Dedifferentiated amniotic fluid mesenchymal stem cell (primary cell): ENCODE data around the gene IL19.
"Not testable (repeated sequence)": the region's sequence is repeated elsewhere in the genome, so short reads cannot be mapped to it uniquely, and the experiment has no call there.

ENCODE experiments used
- DNase-seq: peaks from one replicate; pipeline ENCODE4 v3.0.0-alpha.2; 2016; ENCODE audit errors: extremely low spot score

Gene IL19

DNA sequence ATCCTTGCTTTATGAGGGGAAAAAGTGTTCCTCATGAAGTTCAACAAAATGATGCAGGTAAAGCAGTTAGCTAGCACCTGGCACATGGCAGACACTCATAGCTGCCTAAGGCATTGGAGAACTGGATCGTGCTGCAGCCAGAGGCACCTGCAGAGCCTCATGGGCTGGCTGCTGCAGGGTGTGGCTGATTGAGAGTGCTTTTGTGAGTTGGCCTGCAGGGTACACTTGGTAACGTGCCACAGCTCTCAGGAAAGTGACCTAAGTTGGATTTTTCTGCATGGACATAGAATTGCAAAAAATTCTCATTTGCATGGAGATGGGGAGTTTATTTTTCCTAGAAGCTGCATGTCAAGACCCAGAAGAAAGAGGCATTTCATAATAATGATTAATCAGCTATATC lies 63.2 kb downstream of the IL19 start:
- no peak for DNase-seq

DNA sequence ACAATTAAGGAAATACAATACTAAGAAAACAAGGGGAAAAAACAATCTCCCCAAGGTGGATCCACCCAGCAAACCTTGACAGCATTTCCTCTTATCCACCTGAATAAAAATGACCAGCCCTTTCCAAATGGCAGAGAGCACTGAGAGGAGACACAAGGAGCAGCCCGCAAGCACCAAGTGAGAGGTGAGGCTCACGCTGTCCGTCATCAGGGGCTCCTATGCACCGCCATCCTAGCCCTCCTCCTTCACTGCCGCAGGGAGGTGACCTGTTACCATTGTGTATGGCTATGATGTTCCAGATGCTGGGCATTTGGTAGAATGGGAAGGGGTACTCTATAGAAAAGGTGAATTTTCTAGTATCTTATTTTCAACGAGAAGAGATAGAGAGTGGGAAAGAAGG lies 63.6 kb downstream of the IL19 start:
- DNase-seq = no peak

DNA sequence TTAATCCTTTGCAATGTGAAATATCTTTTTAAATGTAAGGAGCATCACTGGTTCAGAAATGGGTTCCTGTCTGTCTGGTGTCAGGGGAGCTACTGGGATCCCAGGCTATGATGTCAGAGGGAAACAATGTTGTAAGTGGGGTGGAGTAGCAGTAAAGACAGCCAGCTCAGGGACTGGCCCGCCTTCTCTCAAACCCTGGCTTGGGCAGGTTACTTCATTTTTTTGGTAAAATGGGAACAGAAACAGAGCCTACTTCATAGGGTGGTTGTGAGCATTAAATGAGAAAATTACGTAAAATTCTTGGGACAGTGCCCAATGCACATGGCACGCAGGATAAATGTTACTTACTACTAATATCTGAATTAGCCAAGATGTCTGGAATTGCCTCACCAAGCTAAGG lies 64.1 kb downstream of the IL19 start:
- no peak for DNase-seq

DNA sequence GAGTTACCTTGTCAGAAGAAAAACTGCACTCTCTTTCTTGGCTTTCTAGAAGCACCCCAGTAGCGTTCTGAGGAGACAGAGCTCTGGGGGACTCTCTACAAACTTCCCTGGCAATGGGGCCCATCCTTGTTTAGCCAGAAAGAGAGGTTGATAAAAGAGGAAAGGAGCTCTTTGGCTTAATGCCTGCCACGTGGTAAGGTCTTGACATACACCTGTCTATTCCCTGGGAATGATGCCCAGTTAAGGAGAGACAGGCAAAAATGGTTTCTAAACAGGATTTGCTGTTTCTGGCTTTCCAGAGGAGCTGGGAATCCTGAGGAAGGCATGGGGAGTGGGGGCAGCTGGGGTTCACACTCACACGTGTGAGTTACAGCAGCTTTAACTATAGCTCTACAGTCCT lies 64.6 kb downstream of the IL19 start:
- DNase-seq = no peak

DNA sequence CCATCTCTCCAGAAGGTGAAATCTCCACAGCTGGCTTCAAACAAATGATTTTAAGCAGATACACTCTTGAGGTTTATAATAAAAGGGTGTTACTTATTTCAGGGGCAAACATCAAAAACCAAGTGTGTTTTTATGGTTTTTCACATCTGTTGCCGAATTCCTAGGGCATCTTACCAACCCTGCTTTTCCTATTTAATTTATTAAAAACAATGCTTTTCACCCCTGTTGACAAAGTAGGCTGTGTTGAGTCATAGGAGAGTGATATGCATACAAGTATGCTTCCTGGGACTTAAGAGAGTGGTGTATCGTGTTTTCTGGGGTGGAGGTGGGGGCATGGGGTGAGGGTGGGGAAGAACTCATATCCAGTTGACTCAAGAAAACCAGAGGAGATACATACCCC lies 65.5 kb downstream of the IL19 start:
- DNase-seq = no peak

DNA sequence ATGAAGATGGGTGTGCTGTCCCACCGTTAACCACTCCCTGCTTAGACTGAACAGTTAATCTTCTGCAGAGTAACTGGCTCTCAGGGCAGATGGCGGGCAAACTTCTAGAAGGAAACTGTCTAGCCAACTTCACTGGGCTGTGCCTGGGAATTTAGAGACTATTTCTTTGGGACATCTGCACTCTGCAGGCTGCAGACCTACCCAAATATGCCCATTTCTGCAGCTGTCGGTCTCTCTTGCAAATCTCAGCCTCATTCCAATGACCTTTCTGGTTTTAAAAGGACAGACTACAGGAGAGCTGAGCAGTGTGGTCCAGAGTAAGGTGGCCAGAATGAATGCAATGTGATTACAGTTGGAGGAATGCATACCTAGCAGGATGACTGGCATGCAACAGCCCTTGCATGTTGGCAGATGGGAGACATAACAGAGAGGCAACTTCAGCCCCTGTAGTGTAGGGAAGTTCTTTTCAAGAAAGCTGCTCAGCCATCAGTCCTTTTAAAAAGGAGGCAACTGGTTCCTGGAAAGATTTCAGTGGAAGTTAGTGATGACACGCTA lies 68.5 kb downstream of the IL19 start:
- no peak for DNase-seq

DNA sequence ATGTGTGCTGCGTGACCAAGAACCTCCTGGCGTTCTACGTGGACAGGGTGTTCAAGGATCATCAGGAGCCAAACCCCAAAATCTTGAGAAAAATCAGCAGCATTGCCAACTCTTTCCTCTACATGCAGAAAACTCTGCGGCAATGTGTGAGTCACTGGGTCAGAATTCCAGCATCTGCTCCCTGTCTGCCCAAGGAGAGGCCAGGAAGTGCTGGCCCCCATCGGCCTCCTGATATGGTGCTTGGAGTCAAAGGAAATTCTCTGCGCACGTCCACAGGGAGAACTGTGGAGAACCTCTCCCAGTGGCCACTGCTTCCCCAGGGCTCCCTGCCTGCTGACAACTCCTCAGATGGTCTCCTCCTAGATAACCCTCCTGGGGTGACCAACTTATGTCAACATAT lies 69.3 kb downstream of the IL19 start:
- DNase-seq = no peak

DNA sequence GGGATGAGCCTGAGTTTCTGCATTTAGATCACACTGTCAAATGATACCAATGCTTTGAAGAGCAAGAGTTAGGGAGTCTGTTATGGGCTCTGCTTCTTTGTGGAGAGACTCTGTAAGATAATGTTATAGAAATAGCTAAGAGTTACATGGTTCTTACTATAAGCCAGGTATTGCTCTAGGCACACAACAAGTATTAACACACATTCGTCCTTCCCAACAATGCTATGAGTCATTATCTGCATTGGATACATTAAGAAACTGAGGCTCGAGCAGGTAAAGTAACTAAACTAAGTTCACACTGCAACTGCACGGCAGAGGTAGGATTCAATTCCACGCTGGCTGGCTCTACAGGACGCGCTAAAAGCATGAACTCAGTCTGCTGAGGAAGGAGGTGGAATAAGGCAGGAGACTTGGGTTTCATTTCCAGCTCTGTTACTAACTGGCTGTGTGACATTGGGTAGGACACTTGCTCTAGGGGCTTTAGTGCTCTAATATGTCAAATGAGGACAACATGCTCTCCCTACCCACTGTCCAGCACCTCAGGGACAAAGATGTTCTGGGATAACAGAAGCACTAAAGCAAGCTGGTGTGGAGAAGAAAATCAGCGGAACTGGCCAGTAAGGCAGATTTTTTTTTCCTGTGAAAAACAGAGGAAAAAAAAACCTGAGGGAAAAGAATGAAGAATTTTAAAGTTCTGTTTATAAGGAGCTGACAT lies 71.2 kb downstream of the IL19 start:
- DNase-seq = no peak

DNA sequence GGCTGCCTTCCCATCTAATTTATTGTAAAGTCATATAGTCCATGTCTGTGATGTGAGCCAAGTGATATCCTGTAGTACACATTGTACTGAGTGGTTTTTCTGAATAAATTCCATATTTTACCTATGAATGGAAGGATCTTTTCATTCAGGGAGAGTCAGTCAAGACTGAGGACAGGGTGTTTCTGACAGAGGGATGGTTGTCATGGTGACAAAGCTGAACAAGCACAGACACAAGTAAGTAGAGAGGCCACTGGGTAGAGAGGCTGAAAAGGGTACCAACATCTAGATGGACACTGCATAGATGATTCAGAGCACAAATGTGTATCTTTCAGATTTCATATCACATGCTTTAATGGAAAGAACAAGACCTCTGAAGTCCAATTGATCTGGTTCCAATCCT lies 72.3 kb downstream of the IL19 start:
- no peak for DNase-seq

DNA sequence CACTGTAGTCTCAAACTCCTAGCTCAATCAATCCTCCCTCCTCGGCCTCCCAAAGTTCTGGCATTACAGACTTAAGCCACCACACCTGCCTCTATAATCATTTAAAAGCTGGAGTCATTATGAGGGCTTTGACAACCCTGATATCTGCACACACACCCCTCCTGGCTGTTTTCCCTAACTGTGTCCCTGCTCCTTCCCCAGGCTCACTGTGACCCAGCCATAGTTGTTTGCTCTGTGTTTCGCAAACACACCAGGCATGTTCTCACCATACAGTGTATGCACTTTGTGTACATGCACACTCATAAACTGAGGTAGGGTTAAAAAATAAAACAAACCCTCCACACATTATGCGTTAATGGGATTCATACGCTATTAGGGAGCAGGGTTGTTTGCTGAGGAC lies 73.1 kb downstream of the IL19 start:
- no peak for DNase-seq

DNA sequence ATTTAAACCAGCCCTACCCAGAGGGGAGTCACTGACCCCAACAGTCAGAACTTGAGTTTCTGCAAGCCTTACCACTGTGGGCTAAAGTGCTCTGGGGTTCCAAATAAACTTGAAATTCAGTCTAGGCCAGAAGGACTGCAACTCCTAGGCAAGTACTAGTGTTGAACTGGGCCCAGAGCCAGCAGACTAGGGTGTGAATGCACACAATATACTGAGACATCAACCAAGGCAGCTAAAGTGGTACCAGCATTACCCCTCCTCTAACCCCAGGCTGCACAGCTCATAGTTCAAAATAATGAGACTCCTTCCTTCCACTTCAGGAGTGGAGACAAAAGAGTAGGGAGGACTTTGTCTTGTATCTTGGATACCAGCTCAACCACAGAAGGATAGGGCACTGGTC lies 75.9 kb downstream of the IL19 start:
- no peak for DNase-seq

DNA sequence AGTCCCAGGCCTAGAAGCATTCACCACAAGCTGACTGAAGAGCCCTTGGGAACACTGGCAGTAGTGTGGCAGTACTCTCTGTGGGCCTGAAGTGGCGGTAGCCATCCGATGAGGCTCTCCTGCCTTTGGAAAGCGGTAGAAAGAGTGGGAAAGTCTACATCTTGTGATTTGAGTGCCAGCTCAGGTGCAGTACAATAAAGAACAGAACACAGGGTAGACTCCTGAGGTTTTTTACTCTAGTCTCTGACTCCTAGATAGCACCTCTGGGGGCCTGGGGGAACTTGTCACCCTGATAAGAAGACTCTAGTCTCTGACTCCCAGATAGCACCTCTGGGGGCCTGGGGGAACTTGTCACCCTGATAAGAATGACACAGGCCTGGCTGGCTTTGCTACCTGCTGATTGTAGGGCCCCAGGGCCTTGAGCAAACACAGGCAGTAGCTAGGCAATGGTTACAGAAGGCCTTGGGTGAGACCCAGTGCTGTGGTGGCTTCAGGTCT lies 76.8 kb downstream of the IL19 start:
- no peak for DNase-seq

DNA sequence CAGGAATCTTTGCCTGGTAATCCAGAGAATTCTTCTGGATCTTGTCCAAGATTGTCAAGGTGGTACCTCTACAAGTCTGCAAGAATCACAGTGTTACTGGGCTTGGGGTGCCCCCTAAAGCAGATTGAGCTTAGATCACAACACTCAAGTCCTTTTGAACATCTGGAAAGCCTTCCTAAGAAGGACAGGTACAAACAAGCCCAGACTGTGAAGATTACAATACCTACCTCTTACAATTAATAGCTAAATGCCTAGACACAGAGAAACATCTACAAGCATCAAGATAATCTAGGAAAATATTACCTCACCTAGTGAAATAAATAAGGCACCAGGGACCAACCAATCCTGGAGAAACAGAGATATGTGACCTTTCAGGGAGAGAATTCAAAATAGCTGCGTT lies 77.4 kb downstream of the IL19 start:
- DNase-seq = no peak

DNA sequence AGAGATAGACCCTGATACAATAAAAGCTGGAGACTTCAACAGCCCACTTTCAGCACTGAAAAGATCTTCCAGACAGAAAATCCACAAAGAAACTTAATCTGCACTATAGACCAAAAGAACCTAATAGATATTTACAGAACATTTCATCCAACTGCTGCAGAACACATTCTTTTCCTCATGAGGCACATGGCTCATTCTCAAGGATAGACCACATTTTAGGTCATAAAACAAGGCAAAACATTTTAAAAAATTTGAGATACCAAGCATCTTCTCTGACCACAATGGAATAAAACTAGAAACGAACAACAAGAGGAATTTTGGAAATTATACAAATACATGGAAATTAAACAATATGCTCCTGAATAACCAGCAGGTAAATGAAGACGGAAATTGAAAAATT lies 79.8 kb downstream of the IL19 start:
- no peak for DNase-seq

DNA sequence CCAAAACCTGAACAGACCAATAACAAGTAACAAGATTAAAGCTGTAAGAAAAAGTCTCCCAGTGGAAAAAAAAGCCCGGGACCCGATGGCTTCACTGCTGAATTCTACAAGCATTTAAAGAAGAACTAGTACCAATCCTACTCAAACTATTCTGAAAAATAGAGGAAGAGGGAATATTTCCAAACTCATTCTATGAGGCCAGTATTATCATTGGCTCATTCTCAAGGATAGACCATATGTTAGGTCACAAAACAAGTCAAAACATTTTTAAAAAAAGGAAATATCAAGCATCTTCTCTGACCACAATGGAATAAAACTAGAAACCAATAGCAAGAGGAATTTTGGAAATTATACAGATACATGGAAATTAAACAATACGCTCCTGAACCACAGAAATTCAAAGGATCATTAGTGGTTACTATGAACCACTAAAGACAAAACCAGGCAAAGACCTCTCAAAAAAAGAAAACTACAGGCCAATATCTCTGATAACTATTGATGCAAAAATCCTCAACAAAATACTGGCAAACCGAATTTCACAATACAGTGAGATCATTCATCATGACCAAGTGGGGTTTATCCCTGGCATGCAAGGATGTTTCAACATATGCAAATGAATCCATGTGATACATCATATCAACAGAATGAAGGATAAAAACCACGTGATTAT lies 80.9 kb downstream of the IL19 start:
- no peak for DNase-seq

DNA sequence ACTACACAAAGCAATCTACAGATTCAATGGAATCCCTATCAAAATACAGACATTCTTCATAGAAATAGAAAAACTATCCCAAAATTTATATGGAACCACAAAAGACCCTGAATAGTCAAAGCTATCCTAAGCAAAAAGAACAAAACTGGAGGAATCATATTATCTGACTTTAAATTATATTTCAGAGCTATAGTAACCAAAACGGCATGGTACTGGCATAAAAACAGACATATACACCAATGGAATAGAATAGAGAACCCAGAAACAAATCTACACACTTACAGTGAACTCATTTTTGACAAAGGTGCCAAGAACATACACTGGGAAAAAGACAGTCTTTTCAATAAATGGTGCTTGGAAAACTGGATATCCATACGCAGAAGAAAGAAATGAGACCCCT lies 82.1 kb downstream of the IL19 start:
- DNase-seq = not testable (repeated sequence)

DNA sequence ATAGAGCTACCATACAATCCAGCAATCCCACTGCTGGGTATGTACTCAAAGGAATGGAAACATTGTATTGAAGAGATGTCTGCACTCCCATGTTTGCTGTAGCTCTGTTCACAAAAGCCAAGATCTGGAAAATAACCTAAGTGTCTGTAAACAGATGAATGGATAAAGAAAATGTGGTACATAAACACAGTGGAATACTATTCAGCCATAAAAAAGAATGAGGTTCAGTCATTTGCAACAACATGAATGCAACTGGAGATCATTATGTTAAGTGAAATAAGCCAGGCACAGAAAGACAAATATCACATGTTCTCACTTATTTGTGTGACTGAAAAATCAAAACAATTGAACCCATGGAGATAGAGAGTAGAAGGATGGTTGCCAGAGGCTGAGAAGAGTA lies 83.1 kb downstream of the IL19 start:
- DNase-seq = not testable (repeated sequence)

DNA sequence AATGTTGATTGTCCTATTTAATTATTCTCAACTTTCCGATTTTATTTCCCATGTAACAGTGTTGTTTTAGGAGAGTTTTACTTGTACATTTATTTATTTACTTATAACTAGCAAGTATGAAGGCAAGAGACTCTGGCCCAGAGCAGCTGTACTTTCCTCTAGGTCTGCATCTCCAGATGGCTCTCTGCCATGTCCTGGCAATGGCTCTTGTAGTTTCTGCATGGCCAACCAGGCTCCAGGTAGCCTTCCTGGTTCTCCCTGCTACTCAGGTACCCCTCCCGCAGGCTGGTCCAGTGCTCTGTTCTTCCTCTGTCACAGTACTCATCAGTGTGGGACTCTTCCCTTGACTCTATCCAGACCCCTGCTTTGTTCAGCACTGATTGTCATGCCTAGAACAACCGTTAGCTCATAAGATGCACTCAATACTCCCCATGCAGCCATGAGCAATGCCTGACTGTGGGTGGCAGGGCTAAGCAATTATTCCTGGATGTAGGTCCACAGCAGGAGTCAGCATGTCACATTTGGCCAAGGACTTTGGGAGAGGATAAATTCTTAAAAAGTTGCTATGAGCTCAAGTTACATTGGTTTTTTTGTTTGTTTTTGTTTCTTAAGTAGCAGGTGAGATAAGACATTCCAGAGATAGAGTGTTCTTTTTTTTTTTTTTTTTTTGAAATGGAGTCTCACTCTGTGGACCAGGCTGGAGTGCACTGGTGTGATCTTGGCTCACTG lies 84.0 kb downstream of the IL19 start:
- no peak for DNase-seq

DNA sequence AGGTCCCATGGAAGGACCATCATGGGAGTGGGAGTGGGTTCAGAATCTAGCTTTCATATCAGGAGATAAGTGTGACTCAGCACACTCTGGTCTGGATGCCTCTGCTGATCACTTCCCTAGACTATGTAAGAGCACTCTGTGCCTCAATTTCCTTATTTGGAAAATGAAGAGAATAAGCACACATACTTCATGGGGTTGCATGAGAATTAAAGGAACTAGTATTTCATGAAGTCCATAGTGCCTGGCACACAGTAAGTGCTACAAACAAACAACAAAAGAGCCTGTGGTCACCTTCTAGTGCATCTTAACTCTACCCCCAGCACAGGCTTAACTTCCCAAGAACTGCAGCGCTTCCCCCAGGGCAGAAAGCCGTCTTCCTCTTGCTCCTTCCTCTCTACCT lies 85.3 kb downstream of the IL19 start:
- no peak for DNase-seq

DNA sequence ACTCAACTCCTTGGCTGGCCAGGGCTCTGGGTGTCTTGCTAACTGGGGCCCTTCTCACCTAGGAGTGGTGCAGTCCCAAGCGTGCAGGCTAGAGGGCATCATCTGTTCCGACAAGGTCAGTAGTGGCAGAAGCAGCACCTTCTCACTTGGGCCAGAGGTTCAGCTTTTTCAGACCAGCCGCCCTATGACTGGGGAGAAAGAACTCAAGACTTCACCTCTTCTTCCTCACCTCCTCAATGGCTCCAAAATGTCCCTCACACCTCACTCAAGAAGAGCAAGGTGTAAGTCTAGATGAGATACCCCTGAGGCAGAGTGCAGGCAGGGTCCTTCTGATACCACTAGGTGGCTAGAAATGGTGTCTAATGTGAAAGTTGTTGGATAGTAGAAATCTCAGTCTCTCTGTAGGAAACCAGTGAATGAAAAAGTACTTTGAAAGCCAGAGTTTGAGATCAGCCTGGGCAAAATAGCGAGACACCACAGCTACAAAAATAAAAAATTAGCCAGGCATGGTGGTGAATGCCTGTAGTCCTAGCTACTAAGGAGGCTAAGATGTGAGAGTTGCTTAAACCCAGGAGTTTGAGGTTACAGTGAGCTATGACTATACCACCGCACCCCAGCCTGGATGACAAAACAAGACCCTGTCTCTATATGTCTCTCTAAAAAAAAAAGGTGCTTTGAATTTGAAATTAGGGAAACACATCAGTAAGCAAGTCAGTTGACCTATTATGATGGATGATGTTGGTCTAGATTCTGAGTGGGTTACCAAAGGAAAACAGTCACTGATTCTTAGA lies 86.3 kb downstream of the IL19 start:
- no peak for DNase-seq

DNA sequence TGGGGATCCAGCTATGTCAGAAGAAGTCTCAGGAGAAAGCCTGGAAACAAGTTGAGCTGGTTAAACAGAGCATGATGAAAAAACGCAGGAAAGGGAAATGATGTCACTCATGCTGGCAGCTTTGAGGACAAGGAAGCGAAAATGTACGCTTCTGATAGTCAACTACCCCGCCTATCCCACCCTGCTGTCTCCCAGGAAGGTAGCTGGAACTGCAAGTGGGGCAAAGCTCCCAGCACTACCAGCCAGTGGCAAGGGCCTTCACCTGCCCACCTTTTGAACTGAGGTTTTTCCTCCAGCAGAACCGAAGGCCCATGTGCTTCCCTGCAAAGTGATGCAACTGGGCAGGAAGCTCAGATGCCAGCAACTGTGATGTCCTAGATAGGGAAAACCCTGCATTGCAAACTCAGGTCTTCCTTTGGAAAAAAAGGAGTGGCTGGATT lies 88.5 kb downstream of the IL19 start:
- no peak for DNase-seq

DNA sequence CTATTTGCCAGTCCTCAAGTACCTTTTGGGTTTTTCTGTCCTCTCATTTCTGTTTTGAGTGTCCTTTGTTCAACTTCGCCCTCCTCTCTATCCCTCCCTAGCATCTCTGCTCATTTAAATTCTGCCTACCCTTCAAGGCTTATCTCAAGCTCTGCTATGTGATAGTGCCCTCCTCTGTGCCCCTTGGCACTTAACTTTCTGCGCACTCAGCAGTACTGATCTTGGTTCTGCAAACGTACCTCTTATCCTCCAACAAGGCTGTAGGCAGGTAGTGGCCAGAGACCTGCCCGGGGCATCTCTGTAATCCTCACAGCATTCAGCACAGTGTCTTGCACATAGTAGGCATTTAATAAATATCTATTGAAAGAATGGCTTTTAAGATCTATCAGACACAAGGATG lies 89.6 kb downstream of the IL19 start:
- DNase-seq = no peak
